22Rv1 (cell line): ENCODE data around the gene PROX1.

Experiments
- ZFX ChIP-seq: fragments of 450-650 bp; IDR thresholded peaks from 2 replicates; pipeline ENCODE4 v1.6.1; 2017; ENCODE audit warnings: antibody characterized with exemption, borderline replicate concordance
- TF ChIP-seq, protein P1 (sequence below): fragments of 450-650 bp; IDR thresholded peaks from 2 replicates; pipeline ENCODE4 v1.5.1; 2017; ENCODE audit warnings: mild to moderate bottlenecking

DNA sequence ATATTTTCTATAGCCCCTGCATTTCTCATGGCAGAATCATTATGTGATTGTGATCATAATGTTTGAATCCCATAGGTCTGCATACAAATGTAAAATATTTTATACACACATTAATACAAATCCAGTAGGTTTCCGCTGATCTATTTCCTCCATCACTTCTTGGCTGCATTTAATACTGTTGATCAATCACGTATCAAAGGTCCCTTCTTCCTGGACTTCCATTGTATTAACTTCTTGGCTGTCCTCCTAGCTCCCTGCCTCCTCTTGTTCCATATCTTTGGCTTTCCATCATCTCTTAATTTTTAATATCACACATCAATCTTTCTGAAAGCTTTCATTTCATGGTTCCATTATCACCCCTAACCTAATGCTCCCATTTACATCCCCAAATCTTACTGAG, 97.6 kb downstream of the PROX1 start:
- TF ChIP-seq, protein P1, sequence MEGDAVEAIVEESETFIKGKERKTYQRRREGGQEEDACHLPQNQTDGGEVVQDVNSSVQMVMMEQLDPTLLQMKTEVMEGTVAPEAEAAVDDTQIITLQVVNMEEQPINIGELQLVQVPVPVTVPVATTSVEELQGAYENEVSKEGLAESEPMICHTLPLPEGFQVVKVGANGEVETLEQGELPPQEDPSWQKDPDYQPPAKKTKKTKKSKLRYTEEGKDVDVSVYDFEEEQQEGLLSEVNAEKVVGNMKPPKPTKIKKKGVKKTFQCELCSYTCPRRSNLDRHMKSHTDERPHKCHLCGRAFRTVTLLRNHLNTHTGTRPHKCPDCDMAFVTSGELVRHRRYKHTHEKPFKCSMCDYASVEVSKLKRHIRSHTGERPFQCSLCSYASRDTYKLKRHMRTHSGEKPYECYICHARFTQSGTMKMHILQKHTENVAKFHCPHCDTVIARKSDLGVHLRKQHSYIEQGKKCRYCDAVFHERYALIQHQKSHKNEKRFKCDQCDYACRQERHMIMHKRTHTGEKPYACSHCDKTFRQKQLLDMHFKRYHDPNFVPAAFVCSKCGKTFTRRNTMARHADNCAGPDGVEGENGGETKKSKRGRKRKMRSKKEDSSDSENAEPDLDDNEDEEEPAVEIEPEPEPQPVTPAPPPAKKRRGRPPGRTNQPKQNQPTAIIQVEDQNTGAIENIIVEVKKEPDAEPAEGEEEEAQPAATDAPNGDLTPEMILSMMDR = no peak
- TF ChIP-seq ZFX = no peak
